ENCODE measurements around the gene OXA1L.

GRCh38 chr14:22753586-22753985 lies 12.9 kb upstream of the OXA1L start:
- TF ChIP-seq CTCF (IDR thresholded peaks at IDR 0.05; ENCODE audit: low read depth, low read length, missing input control), result no peak
- TF ChIP-seq REST (IDR thresholded peaks at IDR 0.05), result no peak
- TF ChIP-seq JUND (IDR thresholded peaks at IDR 0.05), result no peak
- no peak for TF ChIP-seq TAF1 (conservative IDR thresholded peaks at IDR 0.05)
- TF ChIP-seq MAX (IDR thresholded peaks at IDR 0.05), result no peak
- no peak for TF ChIP-seq ZBTB33 (IDR thresholded peaks at IDR 0.05)
- no peak for TF ChIP-seq RXRA (IDR thresholded peaks at IDR 0.05)
- TF ChIP-seq YY1 (IDR thresholded peaks at IDR 0.05), result no peak
